ENCODE measurements around the gene MN1. TPM values are rescaled to one million over a fixed set of nuclear protein-coding genes. Genes with fewer than 3 reads are reported as not detected.

MN1 gene
- total and polyA plus RNA-seq, 12 donors: 2.3 to 8.3 (median 5.5) TPM

DNA sequence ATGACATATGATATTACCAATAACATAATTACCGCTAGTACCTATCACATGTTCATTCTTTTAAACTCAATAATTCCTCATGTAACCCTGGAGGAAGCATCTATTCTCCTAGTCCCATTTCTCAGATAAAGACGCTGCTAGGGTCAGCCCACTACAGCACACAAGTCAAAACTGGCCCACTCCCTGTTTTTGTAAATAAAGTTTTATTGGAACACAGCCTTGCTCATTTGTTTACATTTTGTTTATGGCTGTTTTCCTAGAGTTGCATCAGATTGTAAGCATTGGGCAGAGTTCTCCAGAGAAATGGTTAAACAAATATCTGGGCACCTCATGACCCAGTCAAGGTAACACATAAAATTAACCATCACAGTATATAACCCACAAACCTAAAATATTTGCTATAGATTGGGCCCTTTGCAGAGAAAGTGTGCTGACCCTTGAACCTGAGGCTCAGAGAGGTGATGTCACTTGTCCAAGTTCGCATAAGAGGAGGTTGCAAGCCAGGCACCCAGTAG, 36.8 kb downstream of the MN1 start:
- WGBS, 2 donors: 95 to 98% methylated on average over 3 of the region's 3 CpGs
- DNase-seq: no peak
- TF ChIP-seq, protein P1, sequence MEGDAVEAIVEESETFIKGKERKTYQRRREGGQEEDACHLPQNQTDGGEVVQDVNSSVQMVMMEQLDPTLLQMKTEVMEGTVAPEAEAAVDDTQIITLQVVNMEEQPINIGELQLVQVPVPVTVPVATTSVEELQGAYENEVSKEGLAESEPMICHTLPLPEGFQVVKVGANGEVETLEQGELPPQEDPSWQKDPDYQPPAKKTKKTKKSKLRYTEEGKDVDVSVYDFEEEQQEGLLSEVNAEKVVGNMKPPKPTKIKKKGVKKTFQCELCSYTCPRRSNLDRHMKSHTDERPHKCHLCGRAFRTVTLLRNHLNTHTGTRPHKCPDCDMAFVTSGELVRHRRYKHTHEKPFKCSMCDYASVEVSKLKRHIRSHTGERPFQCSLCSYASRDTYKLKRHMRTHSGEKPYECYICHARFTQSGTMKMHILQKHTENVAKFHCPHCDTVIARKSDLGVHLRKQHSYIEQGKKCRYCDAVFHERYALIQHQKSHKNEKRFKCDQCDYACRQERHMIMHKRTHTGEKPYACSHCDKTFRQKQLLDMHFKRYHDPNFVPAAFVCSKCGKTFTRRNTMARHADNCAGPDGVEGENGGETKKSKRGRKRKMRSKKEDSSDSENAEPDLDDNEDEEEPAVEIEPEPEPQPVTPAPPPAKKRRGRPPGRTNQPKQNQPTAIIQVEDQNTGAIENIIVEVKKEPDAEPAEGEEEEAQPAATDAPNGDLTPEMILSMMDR (IDR thresholded peaks at IDR 0.05): no peak
- intact Hi-C loops (cut with DNase I): no loop called here
- no peak overlapping the region for H3K27ac ChIP-seq
- no peak for ATAC-seq
- peaks cover 0 to 19% (median 0%) of the 10 kb centered on the region in 9 donors for H3K36me3 ChIP-seq
- no peaks in the 10 kb centered on the region for H3K27me3 ChIP-seq
- H3K4me1 ChIP-seq: peaks cover 0 to 8% (median 0%) of the 10 kb centered on the region in 9 donors
- no peak overlapping the region for H3K4me3 ChIP-seq
- H3K9me3 ChIP-seq: no peaks in the 10 kb centered on the region

DNA sequence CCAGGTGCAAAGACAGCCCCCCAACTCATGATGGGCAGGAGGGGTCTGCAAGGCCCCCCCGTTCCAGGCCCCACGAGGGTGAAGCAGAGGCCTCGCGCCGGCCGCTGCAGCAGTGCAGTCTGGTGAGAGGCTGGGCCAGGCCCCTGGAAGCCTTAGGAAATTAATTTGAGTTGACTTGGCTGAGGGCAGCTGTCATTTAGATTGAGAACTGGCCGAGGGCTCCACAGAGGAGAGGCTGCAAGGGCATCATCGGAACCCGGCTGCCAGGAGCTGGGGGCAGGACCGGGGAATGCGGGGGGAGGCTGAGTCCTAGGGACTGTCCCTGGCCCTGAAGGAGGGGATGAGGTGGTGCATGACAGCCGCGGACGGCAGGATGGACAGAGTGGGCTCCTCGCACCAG, 39.9 kb downstream of the MN1 start:
- H3K9me3 ChIP-seq: no peaks in the 10 kb centered on the region
- ATAC-seq (peak in 1 of 8 donors; percentile 39), DNase-seq (no peak)
- no peak overlapping the region for H3K27ac ChIP-seq
- intact Hi-C loops (cut with DNase I): no loop called here
- H3K36me3 ChIP-seq: peaks cover 0 to 23% (median 0%) of the 10 kb centered on the region in 9 donors
- H3K27me3 ChIP-seq: no peaks in the 10 kb centered on the region
- no peak overlapping the region for H3K4me3 ChIP-seq
- TF ChIP-seq, protein P1 (IDR thresholded peaks at IDR 0.05): no peak
- WGBS, 2 donors: 74 to 82% methylated on average over 15 of the region's 15 CpGs
- peaks cover 0 to 5% (median 0%) of the 10 kb centered on the region in 9 donors for H3K4me1 ChIP-seq

DNA sequence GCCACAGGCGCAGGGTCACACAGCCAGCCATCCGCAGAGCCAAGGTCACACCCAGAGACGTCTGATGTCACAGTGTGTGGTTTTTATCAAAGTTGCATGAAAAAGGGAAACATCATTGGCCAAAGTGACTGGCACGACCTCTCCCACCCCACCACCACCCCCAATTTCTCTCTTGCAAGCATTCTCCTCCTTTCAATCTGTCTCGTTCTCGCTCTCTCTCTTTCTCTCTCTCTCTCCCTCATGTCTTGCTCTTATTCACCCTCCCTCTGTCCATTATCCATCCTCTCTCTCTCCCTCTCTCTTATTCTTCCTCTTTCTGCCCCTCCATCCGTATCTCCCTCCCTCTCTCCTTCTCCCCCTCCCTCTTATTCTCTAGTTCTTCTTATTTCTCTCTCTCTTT, 40.6 kb downstream of the MN1 start:
- 81 to 86% methylated on average over 7 of the region's 7 CpGs for WGBS, 2 donors
- Histone ChIP-seq H3K9me3 (no peaks in the 10 kb centered on the region), H3K4me1 (peaks cover 0 to 5% (median 0%) of the 10 kb centered on the region in 9 donors), H3K27me3 (no peaks in the 10 kb centered on the region), H3K27ac (no peak overlapping the region), H3K4me3 (no peak overlapping the region), H3K36me3 (peaks cover 0 to 27% (median 0%) of the 10 kb centered on the region in 9 donors)
- DNase-seq (no peak), ATAC-seq (no peak)
- intact Hi-C loops (cut with DNase I): no loop called here
- TF ChIP-seq, protein P1 (IDR thresholded peaks at IDR 0.05): no peak

DNA sequence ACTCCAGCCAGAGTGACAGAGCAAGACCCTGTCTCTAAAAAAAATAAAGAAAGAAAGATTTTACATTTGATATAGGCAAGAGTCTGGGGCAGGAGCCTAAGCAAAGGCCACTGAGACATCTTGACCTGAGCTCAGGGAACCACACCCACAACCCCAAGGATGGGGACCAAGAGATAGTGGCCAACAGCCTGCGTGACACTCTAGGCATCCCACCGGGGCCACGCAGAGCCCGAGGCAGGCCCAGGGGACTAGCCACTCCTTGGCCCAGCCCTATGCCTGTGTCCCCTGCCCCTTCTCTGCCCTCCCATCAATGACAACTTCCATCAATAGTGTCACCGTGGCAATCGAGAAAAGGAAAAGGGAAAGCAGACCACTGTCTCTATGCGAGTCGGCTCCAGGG, 41.1 kb downstream of the MN1 start:
- Histone ChIP-seq H3K4me1 (peaks cover 0 to 5% (median 0%) of the 10 kb centered on the region in 9 donors), H3K36me3 (peaks cover 0 to 27% (median 0%) of the 10 kb centered on the region in 9 donors), H3K9me3 (no peaks in the 10 kb centered on the region), H3K27me3 (no peaks in the 10 kb centered on the region), H3K27ac (no peak overlapping the region), H3K4me3 (no peak overlapping the region)
- intact Hi-C loops (cut with DNase I): no loop called here
- DNase-seq (no peak), ATAC-seq (no peak)
- whole genome bisulfite sequencing, 2 donors: 86 to 91% methylated on average over 8 of the region's 8 CpGs
- TF ChIP-seq, protein P1 (IDR thresholded peaks at IDR 0.05): no peak
